ENCODE measurements around the gene AAK1. TPM values are rescaled to one million over a fixed set of nuclear protein-coding genes. Genes with fewer than 3 reads are reported as not detected.

AAK1 gene
- total and polyA plus RNA-seq, 10 of the 15 experiments (the other 5 are each of a cell fraction or from before 2014, with no cell fraction given), result 2.9 to 41.4 (median 17.5) TPM

- peaks cover 15% of the 10 kb centered on the region for H3K4me1 ChIP-seq (ENCODE audit: control insufficient read depth, insufficient read depth, low read length)
- in situ Hi-C loops (cut with MboI), result no loop called here
- no peaks in the 10 kb centered on the region for H4K20me1 ChIP-seq (ENCODE audit: control insufficient read depth, insufficient read depth)
- peaks cover 10% of the 10 kb centered on the region for H3K79me2 ChIP-seq (ENCODE audit: control insufficient read depth, insufficient read depth, low read length)
- ChIA-PET CTCF (no interaction called here), SMC1A (ENCODE audit: uncharacterized antibody, unreplicated experiment) (interaction anchor here (1.7 kb wide), 1 partner anchor 15 kb away, joined by 4 read pairs; no protein-coding TSS in a partner anchor), RAD21 (ENCODE audit: unreplicated experiment) (no interaction called here), POLR2A (interaction anchor here (1.4 kb wide), 1 partner anchor 34 kb away, joined by 3 read pairs; no protein-coding TSS in a partner anchor)
- no peak overlapping the region for H3K4me3 ChIP-seq
- H3K9ac ChIP-seq (ENCODE audit: control insufficient read depth, insufficient read depth, low read length), result no peak overlapping the region
- peaks cover 0 to 2% of the 10 kb centered on the region in 2 experiments; a peak in 1 of 4 replicates for H3K36me3 ChIP-seq (ENCODE audit: control insufficient read depth in 2 of 2, insufficient read depth in 2 of 2, low read length in 1 of 2)
- no peak for TF ChIP-seq JUNB (IDR thresholded peaks at IDR 0.05)
- TF ChIP-seq USF1 (IDR thresholded peaks at IDR 0.05; ENCODE audit: borderline replicate concordance, extremely low read length, insufficient read depth, low read depth, low read length), result no peak
- no peak for TF ChIP-seq HCFC1 (IDR thresholded peaks at IDR 0.05; ENCODE audit: low read length)
- no peak for TF ChIP-seq NR2F1 (conservative IDR thresholded peaks at IDR 0.05)
- TF ChIP-seq NFXL1 (IDR thresholded peaks at IDR 0.05; ENCODE audit: borderline replicate concordance), result no peak
- TF ChIP-seq CBX5 (IDR thresholded peaks at IDR 0.05; ENCODE audit: low read depth), result no peak
- no peak for TF ChIP-seq STAT1 (conservative IDR thresholded peaks at IDR 0.05)
- no peak for TF ChIP-seq ZZZ3 (IDR thresholded peaks at IDR 0.05; ENCODE audit: control insufficient read depth, insufficient read length, low read depth)
- TF ChIP-seq MEF2B (IDR thresholded peaks at IDR 0.05; ENCODE audit: partially characterized antibody, poor library complexity, severe bottlenecking), result no peak
- TF ChIP-seq YBX1 (IDR thresholded peaks at IDR 0.05), result no peak
- no peak for TF ChIP-seq EP300 (IDR thresholded peaks at IDR 0.05; ENCODE audit: borderline replicate concordance in 1 of 2, control insufficient read depth in 1 of 2, low read depth in 2 of 2, low read length in 2 of 2)
- no peak for TF ChIP-seq POLR2A (IDR thresholded peaks at IDR 0.05; ENCODE audit: low read depth, low read length)
- H3K4me2 ChIP-seq (ENCODE audit: control insufficient read depth, insufficient read depth), result no peak overlapping the region
- H3K27ac ChIP-seq (ENCODE audit: control insufficient read depth, insufficient read depth), result no peak overlapping the region
- WGBS (ENCODE audit: insufficient coverage, insufficient replicate concordance, low lambda C conversion rate, missing lambda C conversion rate), result 96% methylated on average over 3 of the region's 3 CpGs
- H3K27me3 ChIP-seq (replicated peaks in 1 of 2; ENCODE audit: control insufficient read depth in 2 of 2, insufficient read depth in 2 of 2, low read length in 1 of 2), result no peaks in the 10 kb centered on the region
- FAIRE-seq (no peak), ATAC-seq (no peak), DNase-seq (ENCODE audit: low read depth, low spot score) (no peak)
- no TSS peak for BruUV-seq (replicated peaks)
- intact Hi-C loops (cut with micrococcal nuclease; ENCODE audit: unreplicated experiment), result no loop called here
- no peak overlapping the region for H2AFZ ChIP-seq (ENCODE audit: control insufficient read depth, low read depth, low read length)
- H3K9me3 ChIP-seq (replicated peaks; ENCODE audit: control insufficient read depth, insufficient read depth, low read length), result peaks cover 6% of the 10 kb centered on the region; the same call in 1 of the 3 replicates
These were observed 31.3 kb downstream of the AAK1 start for GRCh38 chr2:69612200-69612599.

All from GM12878 (cell line).